Astrocyte (in vitro differentiated cells and primary cell): ENCODE results near the gene ANKRD44. TPM values are rescaled to one million over a fixed set of nuclear protein-coding genes. Genes with fewer than 3 reads are reported as not detected.

Experiments
- DNase-seq: peaks from one replicate; pipeline ENCODE4 v3.0.0-alpha.2; 2010; ENCODE audit warnings: low read depth
- FAIRE-seq: peaks from 2 replicates; lab custom pipeline; 2011; peaks lifted over from hg19 to GRCh38; lab: Jason Lieb, UNC
- H2AFZ ChIP-seq: 2 replicates; pipeline ENCODE4 v1.6.0; 2012; ENCODE audit warnings: low read depth, low read length, inconsistent platforms
- H3K27ac ChIP-seq: 2 replicates; pipeline ENCODE4 v1.5.1; 2011; ENCODE audit warnings: low read depth, low read length, inconsistent platforms
- H3K27me3 ChIP-seq: 2 replicates; pipeline ENCODE4 v1.6.0; 2011; ENCODE audit warnings: low read length, inconsistent platforms; ENCODE audit not compliant: insufficient read depth
- H3K36me3 ChIP-seq: 2 replicates; pipeline ENCODE4 v1.5.1; 2011; ENCODE audit warnings: low read length, inconsistent platforms; ENCODE audit not compliant: insufficient read depth
- H3K4me1 ChIP-seq: 2 replicates; pipeline ENCODE4 v1.5.1; 2011; ENCODE audit warnings: low read length, inconsistent platforms; ENCODE audit not compliant: insufficient read depth
- H3K4me2 ChIP-seq: 2 replicates; pipeline ENCODE4 v1.6.0; 2012; ENCODE audit warnings: low read length, inconsistent platforms
- H3K4me3 ChIP-seq: 2 replicates; pipeline ENCODE4 v1.5.1; 2011; ENCODE audit warnings: low read depth, mild to moderate bottlenecking, low read length, inconsistent platforms; ENCODE audit not compliant: insufficient read depth
- H3K79me2 ChIP-seq: 2 replicates; pipeline ENCODE4 v1.6.0; 2012; ENCODE audit warnings: mild to moderate bottlenecking, low read length, inconsistent platforms; ENCODE audit not compliant: insufficient read depth
- H3K9ac ChIP-seq: 2 replicates; pipeline ENCODE4 v1.6.0; 2012; ENCODE audit warnings: mild to moderate bottlenecking, low read length, inconsistent platforms
- H3K9me3 ChIP-seq: 2 replicates; pipeline ENCODE4 v1.5.1; 2012; ENCODE audit warnings: low read depth, mild to moderate bottlenecking, low read length, inconsistent platforms; ENCODE audit not compliant: insufficient read depth
- H4K20me1 ChIP-seq: 2 replicates; pipeline ENCODE4 v1.6.0; 2012; ENCODE audit warnings: low read length, inconsistent platforms; ENCODE audit not compliant: insufficient read depth
- H3K27ac Mint-ChIP-seq: one replicate; pipeline ENCODE4 v1.8.0; 2021; ENCODE audit warnings: mild to moderate bottlenecking, mixed read lengths; ENCODE audit not compliant: unreplicated experiment
- H3K27me3 Mint-ChIP-seq: one replicate; pipeline ENCODE4 v1.8.0; 2021; ENCODE audit warnings: low read depth, mixed read lengths; ENCODE audit not compliant: unreplicated experiment
- H3K36me3 Mint-ChIP-seq: one replicate; pipeline ENCODE4 v1.8.0; 2021; ENCODE audit warnings: low read depth, mixed read lengths; ENCODE audit not compliant: unreplicated experiment
- H3K4me1 Mint-ChIP-seq: one replicate; pipeline ENCODE4 v1.8.0; 2021; ENCODE audit warnings: low read depth, mixed read lengths; ENCODE audit not compliant: unreplicated experiment
- H3K4me3 Mint-ChIP-seq: one replicate; pipeline ENCODE4 v1.8.0; 2021; ENCODE audit warnings: mild to moderate bottlenecking, moderate library complexity, mixed read lengths; ENCODE audit not compliant: unreplicated experiment
- H3K9me3 Mint-ChIP-seq: one replicate; pipeline ENCODE4 v1.8.0; 2021; ENCODE audit warnings: mild to moderate bottlenecking, mixed read lengths; ENCODE audit not compliant: unreplicated experiment
- CTCF ChIP-seq: IDR thresholded peaks from 2 replicates; pipeline ENCODE4 v1.5.1; 2011; ENCODE audit warnings: low read depth, mild to moderate bottlenecking, inconsistent platforms, low read length, moderate library complexity; ENCODE audit not compliant: insufficient read depth
- EZH2 ChIP-seq: IDR thresholded peaks from 2 replicates; pipeline ENCODE4 v1.6.1; 2012; ENCODE audit warnings: mild to moderate bottlenecking, low read length, inconsistent platforms; ENCODE audit not compliant: insufficient read depth
- total RNA-seq: library from RNA; stranded (reverse); gene quantifications from 2 replicates; pipeline ENCODE4 v1.2.1, GENCODE V29; 2021

ANKRD44 gene
- total RNA-seq, 1 donor from 2014 or later = 7.2 TPM

DNA sequence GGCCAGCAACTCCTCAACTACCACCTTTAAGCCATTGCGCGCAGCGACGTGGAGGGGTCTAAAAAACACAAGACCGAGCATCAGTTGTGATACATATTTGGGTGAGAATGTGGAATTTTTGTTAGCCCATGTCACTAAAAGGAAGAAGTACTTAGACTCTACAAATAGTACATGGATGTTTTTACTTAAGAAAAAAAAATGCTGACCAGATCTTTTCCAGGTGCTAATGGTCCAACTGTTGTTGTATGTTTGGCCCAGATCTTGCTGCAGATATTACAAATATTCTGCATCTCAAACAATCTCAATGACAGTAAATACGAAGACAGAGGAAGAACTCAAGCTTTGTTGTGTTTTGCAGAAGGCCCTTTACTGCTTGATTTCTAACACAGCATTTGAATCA lies 317.0 kb downstream of the ANKRD44 start:
- no peak for FAIRE-seq
- no peaks in the 10 kb centered on the region for H3K9me3 ChIP-seq
- Mint-ChIP-seq H3K27ac (no peak overlapping the region), H3K4me3 (no peak overlapping the region), H3K27me3 (no peaks in the 10 kb centered on the region), H3K36me3 (no peaks in the 10 kb centered on the region), H3K9me3 (no peaks in the 10 kb centered on the region), H3K4me1 (peaks cover 8% of the 10 kb centered on the region)
- no peak overlapping the region for H3K9ac ChIP-seq
- no peaks in the 10 kb centered on the region for H3K36me3 ChIP-seq
- DNase-seq = no peak
- H3K27ac ChIP-seq = no peak overlapping the region
- H3K27me3 ChIP-seq = no peaks in the 10 kb centered on the region
- TF ChIP-seq EZH2 (no peak), CTCF (no peak)
- no peak overlapping the region for H3K4me3 ChIP-seq
- H3K79me2 ChIP-seq = no peaks in the 10 kb centered on the region
- no peak overlapping the region for H3K4me2 ChIP-seq
- peaks cover 3% of the 10 kb centered on the region for H3K4me1 ChIP-seq
- H4K20me1 ChIP-seq = no peaks in the 10 kb centered on the region
- no peak overlapping the region for H2AFZ ChIP-seq

DNA sequence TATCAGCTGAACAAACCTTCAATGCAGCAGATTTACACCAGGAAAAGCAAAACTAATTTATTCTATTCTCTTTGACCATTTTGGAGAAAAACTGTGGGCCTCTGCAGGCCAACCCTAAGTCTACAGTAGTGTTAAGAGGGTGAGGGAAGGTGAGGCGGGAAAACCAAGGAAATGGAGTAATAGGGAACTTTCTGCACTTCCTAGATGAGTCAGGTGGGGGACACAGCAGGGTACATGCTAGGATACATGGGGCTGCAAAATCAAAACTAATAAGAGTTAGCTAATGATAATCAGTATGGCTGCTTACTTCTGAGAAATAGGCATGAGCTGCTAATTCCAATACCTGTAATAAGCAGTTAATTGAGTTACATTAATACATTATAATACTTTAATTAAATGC lies 318.1 kb downstream of the ANKRD44 start:
- Mint-ChIP-seq H3K9me3 (no peaks in the 10 kb centered on the region), H3K4me3 (no peak overlapping the region), H3K36me3 (no peaks in the 10 kb centered on the region), H3K27ac (no peak overlapping the region), H3K4me1 (peaks cover 17% of the 10 kb centered on the region), H3K27me3 (no peaks in the 10 kb centered on the region)
- Histone ChIP-seq H3K4me3 (no peak overlapping the region), H3K4me2 (no peak overlapping the region), H2AFZ (no peak overlapping the region), H3K27me3 (no peaks in the 10 kb centered on the region), H3K79me2 (no peaks in the 10 kb centered on the region), H4K20me1 (no peaks in the 10 kb centered on the region), H3K9me3 (no peaks in the 10 kb centered on the region), H3K36me3 (no peaks in the 10 kb centered on the region), H3K27ac (no peak overlapping the region), H3K9ac (no peak overlapping the region), H3K4me1 (peaks cover 10% of the 10 kb centered on the region)
- no peak for FAIRE-seq
- TF ChIP-seq CTCF (no peak), EZH2 (no peak)
- no peak for DNase-seq

DNA sequence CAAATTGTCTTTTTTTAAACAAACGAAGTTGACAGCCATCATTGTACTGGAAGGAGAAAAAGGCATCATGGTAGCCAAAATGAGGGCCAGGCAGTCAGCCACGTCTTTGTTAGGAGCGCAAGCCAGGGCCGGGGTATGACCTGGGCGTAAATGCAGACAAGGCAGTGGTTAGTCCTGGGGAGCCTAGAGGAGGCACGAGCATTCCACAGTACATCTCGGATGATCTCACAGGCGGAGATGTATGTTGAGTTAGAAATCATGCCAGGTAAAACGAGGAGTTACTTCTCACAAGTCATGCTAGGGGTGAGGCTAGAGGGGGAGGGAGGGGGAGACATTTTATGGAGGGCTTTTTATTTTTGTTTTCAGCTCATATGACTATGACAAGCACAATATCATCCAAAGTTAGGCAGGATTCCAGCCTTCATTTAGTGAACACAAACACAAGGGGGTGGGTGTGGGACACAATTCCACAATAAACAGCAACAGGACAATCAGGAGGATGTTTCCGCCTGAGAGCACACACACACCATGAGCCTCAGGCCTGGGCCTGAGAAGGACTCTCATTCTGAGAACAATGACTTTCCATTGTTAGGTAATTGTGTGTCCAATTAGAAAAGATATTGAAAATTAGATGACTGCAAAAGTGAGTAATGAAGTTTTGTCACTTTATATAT lies 319.7 kb downstream of the ANKRD44 start:
- Histone ChIP-seq H3K9me3 (no peaks in the 10 kb centered on the region), H3K4me1 (peaks cover 17% of the 10 kb centered on the region), H3K27me3 (no peaks in the 10 kb centered on the region), H3K4me2 (no peak overlapping the region), H3K4me3 (no peak overlapping the region), H3K9ac (no peak overlapping the region), H3K79me2 (no peaks in the 10 kb centered on the region), H2AFZ (no peak overlapping the region), H4K20me1 (no peaks in the 10 kb centered on the region), H3K36me3 (no peaks in the 10 kb centered on the region), H3K27ac (no peak overlapping the region)
- H3K36me3 Mint-ChIP-seq = no peaks in the 10 kb centered on the region
- FAIRE-seq (no peak), DNase-seq (no peak)
- H3K9me3 Mint-ChIP-seq = no peaks in the 10 kb centered on the region
- TF ChIP-seq EZH2 (no peak), CTCF (no peak)
- no peak overlapping the region for H3K27ac Mint-ChIP-seq
- H3K27me3 Mint-ChIP-seq = no peaks in the 10 kb centered on the region
- peaks cover 26% of the 10 kb centered on the region for H3K4me1 Mint-ChIP-seq
- no peak overlapping the region for H3K4me3 Mint-ChIP-seq
